ENCODE data around the gene HS3ST6.
"Not testable (repeated sequence)": the region's sequence is repeated elsewhere in the genome, so short reads cannot be mapped to it uniquely, and the experiment has no call there.

Gene HS3ST6

DNA sequence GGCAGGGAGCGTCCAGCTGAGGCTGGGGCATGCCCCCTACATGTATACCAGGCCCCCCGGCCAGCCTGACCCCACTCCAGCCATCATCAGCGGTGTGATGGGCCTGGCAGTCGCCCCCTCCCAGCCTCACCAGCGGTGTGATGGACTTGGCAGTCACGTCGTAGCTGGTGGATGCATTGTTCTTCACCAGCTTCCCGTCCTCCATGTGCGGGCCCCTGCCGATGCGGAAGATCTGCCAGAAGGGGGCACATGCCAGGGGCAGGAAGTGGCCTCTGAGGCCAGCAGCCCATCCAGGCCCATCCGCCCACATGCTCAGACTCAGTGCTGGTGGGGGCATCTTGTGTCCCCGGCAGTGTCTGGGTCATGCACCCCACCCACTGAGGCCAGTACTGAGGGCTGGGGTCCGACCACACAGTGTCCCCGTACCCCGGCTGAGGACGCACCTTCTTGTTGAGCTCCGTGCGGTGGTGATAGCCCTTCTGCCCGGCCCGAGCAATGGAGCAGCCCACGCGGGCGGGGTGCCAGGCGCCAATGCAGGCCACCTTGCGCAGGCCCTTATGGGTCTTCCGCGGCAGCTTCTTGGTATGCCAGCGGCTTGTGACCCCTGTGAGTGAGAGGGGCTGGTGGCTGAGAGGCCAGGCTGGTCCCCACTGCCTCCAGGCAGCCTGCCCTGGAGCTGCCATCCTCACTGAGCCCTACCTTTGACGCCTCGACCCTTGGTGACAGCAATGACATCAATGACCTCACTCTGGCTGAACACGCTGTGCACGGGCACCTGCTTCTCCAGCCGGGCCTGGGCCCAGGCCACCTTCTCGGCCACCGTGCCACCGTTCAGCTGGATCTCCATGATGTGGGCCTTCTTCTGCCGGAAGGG is 28.5 kb upstream of the HS3ST6 start:
- no peak for DNase-seq

GRCh38 chr16:1945559-1946391 is 27.6 kb upstream of the HS3ST6 start:
- DNase-seq = no peak

- DNase-seq = no peak
Observed at GRCh38 chr16:1944612-1945199, 26.5 kb upstream of the HS3ST6 start.

- peak; percentile 91 for DNase-seq
Observed at GRCh38 chr16:1942810-1943726, 24.9 kb upstream of the HS3ST6 start, which contains the start of gene MSRB1. TSS of gene MSRB1 (minus strand) at chr16:1943199. CDS start at chr16:1943156, 43 bp downstream.

GRCh38 chr16:1942047-1942809 is 24.0 kb upstream of the HS3ST6 start:
- DNase-seq = no peak

DNA sequence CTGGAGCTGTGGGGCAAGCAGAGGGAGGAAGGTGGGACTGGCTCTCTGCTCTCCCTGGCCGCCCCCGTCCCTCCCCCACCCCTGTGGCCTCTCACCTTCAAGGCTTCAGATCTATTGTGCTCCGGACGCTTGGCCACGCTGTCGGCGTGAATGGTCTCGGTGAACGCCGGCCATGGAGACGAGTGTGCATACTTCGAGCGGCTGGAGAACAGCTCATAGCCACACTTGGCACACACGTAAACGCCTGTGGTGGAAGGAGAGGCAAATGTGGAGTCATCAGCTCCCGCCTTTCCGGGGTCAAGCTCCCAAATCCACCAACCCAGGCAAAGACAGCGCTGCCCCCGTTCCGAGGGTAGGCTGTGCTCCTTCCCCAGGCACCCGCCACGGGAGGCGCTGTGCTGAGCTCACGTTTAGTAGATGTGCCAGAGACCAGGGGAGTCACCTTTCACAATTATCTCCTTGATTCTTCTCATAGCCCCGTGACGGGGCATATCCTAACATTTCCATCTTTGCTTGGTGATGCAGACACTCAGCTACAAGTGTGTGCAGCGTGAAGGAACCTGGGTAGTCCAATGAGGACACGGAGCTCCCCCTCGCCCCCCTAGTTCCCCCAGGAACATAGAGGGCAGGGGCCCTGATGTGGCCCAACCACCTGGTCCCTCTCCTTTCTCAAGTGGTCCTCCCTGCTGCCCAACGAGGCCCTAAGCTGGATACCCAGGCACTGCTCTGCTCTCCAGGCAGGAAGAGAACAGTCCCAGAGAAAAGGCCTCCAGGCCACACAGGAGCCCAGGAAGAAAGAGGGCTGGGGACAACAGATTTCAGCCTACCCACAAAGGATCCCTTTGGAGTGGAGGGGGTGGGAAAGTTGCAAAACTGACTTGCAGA is 23.2 kb upstream of the HS3ST6 start:
- DNase-seq = peak; percentile 24

DNA sequence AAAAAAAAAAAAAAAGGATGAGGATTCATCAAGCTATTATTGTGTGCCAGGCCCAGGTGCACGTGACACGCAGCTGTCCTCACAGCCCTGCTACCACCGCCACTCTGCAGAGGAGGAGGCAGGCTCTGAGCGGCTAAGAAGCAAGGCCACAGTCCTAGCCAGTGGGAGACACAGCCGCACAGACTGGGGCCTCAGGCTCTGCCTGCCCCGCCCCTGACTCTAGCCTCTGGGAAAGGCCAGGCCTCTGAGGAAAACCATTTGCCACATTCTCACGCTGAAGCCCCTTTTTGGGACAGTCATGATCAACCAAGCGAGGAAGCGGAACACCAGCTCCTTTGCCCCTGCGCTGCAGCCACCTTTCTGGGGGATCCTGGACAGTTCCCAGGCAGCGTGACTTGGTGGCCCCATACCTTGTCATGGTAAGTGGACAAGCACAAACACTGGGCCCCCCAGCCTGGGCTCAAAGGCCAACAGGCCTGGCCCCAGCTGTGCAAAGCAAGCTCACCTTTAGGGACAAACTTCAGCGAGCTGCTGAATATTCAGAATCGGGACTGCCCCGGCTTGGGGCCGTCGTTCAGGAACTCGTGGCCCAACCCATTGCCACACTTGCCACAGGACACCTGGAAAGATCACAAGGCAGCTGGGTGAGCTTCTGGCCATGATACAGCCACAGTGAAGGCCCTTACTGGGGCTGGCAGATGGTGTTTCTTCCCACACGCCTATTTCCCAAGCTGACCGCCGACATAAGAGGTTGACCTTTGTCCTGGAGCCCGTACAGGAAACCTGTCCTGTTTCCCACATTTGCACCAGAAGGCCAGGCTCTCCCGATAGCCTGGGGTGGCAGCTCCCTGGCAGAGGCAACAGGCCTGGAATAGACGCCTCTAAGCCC is 22.3 kb upstream of the HS3ST6 start:
- DNase-seq = no peak

DNA sequence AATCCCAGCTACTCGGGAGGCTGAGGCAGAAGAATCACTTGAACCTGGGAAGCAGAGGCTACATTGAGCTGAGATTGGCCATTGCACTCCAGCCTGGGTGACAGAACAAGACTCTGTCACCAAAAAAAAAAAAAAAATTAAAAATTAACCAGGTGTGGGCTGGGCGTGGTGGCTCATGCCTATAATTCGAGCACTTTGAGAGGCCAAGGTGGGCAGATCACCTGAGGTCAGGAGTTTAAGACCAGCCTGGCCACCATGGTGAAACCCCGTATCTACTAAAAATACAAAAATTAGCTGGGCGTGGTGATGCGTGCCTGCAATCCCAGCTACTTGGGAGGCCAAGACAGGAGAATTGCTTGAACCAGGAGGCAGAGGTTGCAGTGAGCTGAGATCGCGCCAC is 21.6 kb upstream of the HS3ST6 start:
- DNase-seq = not testable (repeated sequence)

- DNase-seq = no peak
Observed at GRCh38 chr16:1938910-1939309, 20.7 kb upstream of the HS3ST6 start.

DNA sequence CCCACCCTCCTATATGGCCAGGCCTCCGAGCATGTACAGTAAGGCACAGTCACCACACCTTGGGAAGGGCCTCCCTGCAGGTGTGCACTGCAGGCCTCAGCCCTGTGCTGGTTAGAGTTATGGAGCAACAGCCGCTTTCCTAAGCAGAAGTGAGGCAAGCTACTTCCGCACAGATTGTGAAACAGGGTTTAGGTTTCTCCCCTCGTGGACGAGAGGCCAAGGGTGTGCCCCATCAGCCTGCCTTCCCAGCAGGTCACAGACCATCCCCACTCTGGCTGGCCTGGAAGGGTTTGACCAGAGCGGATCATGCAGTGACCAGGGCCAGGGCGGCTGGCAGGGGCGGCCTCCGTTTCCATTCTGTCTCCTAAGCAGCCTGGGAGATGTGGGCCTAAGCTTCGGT is 20.1 kb upstream of the HS3ST6 start:
- DNase-seq = no peak

- no peak for DNase-seq
Observed at GRCh38 chr16:1936945-1937479, 18.8 kb upstream of the HS3ST6 start.

DNA sequence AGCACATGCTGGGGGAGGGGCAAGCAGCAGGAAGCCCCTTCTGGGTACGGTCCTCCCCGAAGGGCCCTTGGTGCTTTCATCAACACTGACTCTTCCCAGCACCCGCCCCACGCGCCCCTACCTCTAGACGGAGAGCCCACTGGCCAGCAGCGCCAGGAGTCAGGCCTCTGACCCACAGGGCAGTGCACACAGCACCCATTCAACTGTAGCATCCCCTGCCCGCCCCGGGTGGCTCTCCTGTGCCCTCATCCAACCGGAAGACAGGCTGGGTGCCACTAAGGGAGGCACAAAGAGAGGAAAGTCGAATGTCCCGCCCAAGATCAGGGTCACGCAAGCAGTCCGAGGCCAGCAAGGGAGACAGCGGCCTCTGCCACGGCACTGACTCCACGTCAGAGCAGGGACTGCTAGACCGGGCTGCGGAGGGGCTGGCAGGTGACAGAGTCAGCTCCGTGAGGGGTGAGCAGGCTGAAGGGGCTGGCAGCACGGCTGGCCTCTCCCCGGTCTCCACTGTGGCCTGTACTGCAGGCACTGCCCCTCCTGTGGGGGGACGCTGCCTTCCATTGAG is 15.0 kb upstream of the HS3ST6 start:
- DNase-seq = no peak

- DNase-seq = no peak
Observed at GRCh38 chr16:1932050-1933028, 14.1 kb upstream of the HS3ST6 start.

- no peak for DNase-seq
Observed at GRCh38 chr16:1930338-1930720, 12.1 kb upstream of the HS3ST6 start.

DNA sequence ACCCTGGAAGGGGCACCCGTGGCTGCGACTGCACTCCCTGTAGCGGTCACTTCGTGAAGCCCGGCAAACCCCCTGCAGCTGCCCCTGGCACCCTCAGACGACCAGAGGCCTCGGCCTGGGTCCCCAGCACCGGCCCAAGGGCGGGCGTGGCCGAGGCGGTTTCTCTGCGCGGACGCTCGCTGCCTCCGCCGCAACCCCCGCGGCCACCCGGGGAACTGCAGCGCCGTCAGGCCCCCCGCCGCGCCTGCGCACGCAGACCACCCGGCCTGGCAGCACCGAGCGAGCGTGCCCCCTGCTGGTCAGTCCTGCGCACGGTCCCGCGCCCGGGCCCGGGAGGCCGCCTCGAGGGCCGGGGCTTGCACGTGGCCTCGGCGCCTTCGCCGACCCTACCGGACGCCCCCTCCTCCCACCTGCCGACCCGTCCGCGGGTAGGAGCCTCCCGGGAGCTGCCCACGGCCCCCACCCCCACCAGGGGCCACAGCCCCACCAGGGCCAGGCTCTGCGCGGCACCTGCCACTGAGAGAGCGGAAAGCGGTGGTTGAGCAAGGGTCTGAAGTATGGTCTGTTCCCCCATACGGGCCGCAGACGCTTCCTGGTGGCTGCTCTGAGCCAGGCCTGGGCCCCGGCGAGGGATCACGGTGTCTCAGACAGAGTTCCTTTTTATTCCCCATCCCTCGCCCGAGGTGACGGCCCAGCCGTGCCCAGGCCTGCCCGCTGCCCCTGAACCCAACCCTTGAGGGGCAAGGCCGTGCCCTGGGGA is 11.5 kb upstream of the HS3ST6 start:
- peak; percentile 51 for DNase-seq

DNA sequence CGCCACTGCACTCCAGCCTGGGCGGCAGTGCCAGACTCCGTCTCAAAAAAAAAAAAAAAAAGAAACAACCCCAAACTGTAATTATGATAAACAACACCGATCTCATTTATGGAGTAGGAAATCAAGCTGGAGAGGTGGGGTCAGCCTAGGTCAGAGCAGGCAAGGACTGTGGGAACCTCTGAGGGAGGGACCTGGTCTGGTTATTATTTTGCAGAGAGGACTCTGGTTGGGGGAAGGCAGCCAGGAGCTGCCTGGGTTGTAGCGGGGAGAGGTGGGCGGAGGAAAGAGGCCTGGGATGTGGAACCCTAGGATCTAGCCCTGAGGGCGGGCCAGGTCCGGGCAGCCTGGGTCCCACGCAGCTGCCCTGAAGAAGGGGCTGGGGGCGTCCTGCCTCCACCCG is 10.9 kb upstream of the HS3ST6 start:
- no peak for DNase-seq

GRCh38 chr16:1926271-1926670 is 8.1 kb upstream of the HS3ST6 start:
- DNase-seq = no peak
